CMK (cell line): ENCODE data around the gene WDR5B.
"Not testable (repeated sequence)": the region's sequence is repeated elsewhere in the genome, so short reads cannot be mapped to it uniquely, and the experiment has no call there.

Experiments used
- DNase-seq: peaks from one replicate; pipeline ENCODE4 v3.0.0-alpha.2; 2010; ENCODE audit warnings: low read depth

The WDR5B gene

DNA sequence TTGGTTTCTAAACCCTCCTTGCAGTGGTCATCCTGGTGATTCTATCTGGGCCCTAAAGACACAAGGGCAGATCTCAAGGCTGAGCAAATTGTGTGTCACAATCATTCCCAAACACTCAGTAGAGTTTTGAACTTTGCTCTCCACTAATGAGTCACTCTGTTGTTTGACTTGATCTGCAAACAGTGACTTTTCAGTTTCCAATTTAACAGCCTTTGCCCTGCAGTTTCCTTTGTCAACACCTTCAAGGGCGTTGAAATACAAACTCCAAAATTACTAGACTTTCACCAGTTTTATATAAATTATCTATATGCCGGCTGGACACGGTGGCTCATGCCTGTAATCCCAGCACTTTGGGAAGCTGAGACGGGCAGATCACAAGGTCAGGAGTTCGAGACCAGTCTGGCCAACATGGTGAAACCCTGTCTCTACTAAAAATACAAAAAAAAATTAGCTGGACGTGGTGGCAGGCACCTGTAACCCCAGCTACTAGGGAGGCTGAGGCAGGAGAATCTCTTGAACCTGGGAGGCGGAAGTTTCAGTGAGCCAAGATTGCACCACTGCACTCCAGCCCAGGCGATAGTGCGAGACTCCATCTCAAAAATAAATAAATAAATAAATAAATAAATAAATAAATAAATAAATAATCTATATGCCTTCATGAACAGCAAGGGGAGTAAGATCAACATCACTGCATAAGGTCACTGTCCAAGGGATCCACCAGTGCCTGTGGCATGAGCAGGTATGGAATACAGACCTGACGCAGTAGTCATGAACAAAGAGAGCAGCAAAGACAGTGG lies 50.1 kb downstream of the WDR5B start:
- DNase-seq, result not testable (repeated sequence)

DNA sequence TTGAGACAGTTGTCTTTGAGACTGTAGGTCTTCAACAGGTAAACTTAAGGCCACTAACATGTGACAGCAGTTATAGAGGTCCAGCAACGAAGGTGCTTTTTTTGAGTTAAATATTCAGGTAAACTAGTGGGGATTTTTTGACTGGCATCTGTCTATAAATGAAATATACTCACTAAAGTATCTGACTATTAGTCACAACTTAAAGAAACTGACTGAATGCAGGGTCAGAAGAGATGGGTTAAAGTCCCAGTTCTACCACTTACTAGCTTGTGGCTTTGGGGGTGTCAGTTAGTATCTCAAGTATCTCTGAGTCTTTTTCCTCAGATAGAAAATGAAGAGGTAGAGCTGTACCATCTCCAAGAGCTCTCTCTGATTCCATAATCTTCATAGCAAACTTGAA lies 50.8 kb downstream of the WDR5B start:
- no peak for DNase-seq

DNA sequence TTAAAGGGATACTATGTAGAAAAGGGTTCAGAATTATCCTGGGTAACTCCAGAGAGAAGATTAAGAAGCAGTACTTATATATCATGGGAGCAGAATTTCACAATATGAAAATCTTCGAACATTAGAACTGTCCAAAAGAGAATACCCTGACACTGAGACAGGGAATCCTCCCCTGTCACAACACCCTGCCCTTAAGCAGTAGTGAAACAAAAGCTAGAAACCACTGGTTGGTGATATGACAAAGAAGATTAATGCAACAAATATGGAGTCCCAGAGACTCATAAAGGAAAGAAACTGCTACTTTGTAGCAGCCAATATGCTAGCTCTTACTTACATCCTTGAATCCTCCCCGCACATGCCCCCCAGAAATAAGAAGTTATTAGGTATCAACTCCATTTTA lies 51.4 kb downstream of the WDR5B start:
- DNase-seq, result no peak
